ENCODE measurements around the gene CCDC97.
"Not testable (repeated sequence)": the region's sequence is repeated elsewhere in the genome, so short reads cannot be mapped to it uniquely, and the experiment has no call there.

CCDC97 gene

DNA sequence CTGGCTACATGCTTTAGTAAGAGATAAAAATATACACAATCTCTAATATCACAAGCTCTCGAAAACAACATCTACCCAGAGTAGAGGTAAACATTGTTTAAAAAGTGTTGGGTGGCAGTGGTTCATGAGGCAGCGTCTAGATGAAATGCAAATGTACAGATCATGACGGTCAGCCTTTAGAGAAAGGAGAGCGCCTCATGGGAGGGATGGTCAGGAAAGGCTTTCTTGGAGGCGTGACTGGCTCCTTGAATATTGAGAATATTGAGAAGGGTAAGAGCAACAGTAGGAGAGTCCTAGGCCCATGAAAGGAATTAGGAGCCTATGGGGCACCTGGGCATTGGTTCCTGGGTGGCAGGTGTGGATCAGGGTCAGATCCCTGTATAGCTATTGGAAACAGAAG is 35.2 kb upstream of the CCDC97 start:
- Histone ChIP-seq H3K4me3 (ENCODE audit: low read length) (no peak overlapping the region), H3K27ac (ENCODE audit: low read depth, low read length) (no peak overlapping the region), H3K36me3 (ENCODE audit: insufficient read depth, low read length) (peaks cover 98% of the 10 kb centered on the region), H3K9ac (ENCODE audit: low read depth, low read length) (no peak overlapping the region), H3K27me3 (ENCODE audit: insufficient read depth, low read length) (no peaks in the 10 kb centered on the region), H3K9me3 (ENCODE audit: insufficient read depth, low read depth, low read length) (no peaks in the 10 kb centered on the region), H3K4me1 (ENCODE audit: insufficient read depth, low read length) (no peaks in the 10 kb centered on the region)
- 96% methylated on average over 5 of the region's 5 CpGs for whole genome bisulfite sequencing

DNA sequence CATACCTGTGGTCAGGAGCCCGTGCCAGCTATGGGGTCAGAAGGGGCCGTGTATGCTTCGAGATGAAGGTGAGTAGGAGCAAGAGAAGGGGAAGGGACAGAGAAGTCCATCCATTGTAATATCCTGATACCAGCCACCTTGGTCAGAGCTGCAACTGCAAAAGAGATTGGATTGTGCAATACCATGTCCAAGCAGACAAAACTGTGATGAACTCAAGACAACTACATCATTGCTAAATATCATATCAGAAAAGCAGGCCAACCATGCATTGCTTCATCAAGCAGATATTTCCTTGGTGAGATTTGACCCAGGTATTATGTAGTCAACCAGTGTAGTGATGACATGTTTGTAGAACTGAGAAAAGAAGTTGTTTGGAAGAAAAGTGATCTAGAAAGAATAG is 33.7 kb upstream of the CCDC97 start:
- H3K4me1 ChIP-seq (ENCODE audit: insufficient read depth, low read length) = no peaks in the 10 kb centered on the region
- no peaks in the 10 kb centered on the region for H3K9me3 ChIP-seq (ENCODE audit: insufficient read depth, low read depth, low read length)
- H3K27me3 ChIP-seq (ENCODE audit: insufficient read depth, low read length) = no peaks in the 10 kb centered on the region
- no peak overlapping the region for H3K27ac ChIP-seq (ENCODE audit: low read depth, low read length)
- WGBS = 89% methylated on average over 3 of the region's 3 CpGs
- H3K4me3 ChIP-seq (ENCODE audit: low read length) = no peak overlapping the region
- H3K9ac ChIP-seq (ENCODE audit: low read depth, low read length) = no peak overlapping the region
- peaks cover 98% of the 10 kb centered on the region for H3K36me3 ChIP-seq (ENCODE audit: insufficient read depth, low read length)

DNA sequence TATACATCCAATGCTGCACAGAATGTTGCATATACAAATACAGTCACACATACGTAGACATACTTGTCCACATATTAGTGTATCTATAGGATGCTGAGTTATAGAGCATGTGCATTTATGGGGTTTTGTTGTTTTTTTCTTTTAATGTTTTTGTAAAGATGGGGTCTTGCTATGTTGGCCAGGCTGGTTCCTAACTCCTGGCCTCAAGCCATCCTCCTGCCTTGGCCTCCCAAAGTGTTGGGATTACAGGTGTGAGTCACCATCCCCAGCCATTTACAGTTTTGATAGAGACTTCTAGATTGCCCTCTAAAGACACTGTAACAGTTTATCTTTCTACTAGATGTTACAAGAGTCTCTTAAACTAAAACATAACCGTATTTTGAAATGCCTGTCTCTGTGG is 31.5 kb upstream of the CCDC97 start:
- no peak overlapping the region for H3K9ac ChIP-seq (ENCODE audit: low read depth, low read length)
- no peaks in the 10 kb centered on the region for H3K4me1 ChIP-seq (ENCODE audit: insufficient read depth, low read length)
- H3K4me3 ChIP-seq (ENCODE audit: low read length) = no peak overlapping the region
- H3K27ac ChIP-seq (ENCODE audit: low read depth, low read length) = no peak overlapping the region
- no peaks in the 10 kb centered on the region for H3K9me3 ChIP-seq (ENCODE audit: insufficient read depth, low read depth, low read length)
- peaks cover 96% of the 10 kb centered on the region for H3K36me3 ChIP-seq (ENCODE audit: insufficient read depth, low read length)
- WGBS = 98% methylated on average over 1 of the region's 2 CpGs
- H3K27me3 ChIP-seq (ENCODE audit: insufficient read depth, low read length) = no peaks in the 10 kb centered on the region

DNA sequence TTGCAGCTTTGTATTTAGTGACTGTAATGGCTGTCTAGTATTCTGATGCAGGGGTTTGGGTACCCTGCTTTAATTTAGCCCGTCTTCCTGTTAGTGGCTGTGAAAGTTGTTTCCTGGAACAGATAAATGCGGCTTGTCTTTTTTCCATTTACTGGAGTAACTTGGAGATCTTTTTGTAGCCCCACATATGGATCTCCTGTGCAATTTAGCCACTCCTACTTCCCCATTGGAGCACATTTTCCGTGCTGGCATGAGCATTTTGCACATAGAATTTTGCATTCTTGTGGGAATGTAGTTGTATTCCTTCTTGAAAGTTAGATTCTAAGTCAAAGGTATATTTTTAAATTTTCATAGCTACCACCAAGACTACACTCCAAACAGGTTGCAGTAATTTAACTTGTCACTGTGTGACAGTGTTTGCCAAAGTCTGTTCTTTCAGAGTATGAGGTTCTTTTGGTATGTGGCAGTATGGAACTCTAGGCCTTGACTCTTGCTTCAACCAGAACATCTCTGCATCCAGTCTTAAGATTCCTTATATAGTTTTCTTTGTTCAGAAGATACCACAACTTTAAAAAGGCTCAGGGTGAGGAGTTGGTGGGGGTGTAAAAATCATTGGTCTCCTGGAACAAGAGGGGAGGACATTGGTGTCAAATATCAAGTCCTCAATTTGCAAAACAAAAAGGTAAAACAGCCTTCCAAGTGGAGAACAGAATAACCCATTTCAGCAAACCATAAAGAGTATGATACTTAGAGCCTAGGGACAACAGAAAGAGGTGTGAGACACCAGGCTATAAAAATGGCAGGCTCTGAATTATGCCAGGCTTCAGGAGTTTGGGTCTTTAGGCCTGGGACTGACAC is 21.1 kb upstream of the CCDC97 start:
- Histone ChIP-seq H3K27ac (ENCODE audit: low read depth, low read length) (peak overlapping the region; percentile 51; the same call in 1 of the 2 replicates), H3K9ac (ENCODE audit: low read depth, low read length) (no peak overlapping the region), H3K9me3 (ENCODE audit: insufficient read depth, low read depth, low read length) (no peaks in the 10 kb centered on the region), H3K4me1 (ENCODE audit: insufficient read depth, low read length) (peaks cover 11% of the 10 kb centered on the region), H3K27me3 (ENCODE audit: insufficient read depth, low read length) (no peaks in the 10 kb centered on the region), H3K36me3 (ENCODE audit: insufficient read depth, low read length) (peaks cover 97% of the 10 kb centered on the region), H3K4me3 (ENCODE audit: low read length) (no peak overlapping the region)
- WGBS = 91% methylated on average over 2 of the region's 3 CpGs

DNA sequence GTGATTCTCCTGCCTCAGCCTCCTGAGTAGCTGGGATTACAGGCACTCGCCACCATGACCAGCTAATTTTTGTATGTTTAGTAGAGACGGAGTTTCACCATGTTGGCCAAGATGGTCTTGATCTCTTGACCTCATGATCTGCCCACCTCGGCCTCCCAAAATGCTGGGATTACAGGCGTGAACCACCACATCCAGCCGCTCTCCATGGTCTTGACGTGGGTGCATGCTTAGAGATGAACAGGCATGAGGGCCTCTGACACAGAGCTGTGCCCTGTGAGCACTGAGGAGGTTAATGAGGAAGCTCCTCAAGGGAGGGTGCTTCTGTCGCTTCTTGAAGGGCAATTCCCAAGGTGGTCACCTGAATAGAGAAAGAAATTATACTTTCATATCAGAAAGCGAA is 20.2 kb upstream of the CCDC97 start:
- Histone ChIP-seq H3K36me3 (ENCODE audit: insufficient read depth, low read length) (peaks cover 97% of the 10 kb centered on the region), H3K4me1 (ENCODE audit: insufficient read depth, low read length) (peaks cover 11% of the 10 kb centered on the region)
- not testable (repeated sequence) for H3K9me3 ChIP-seq (ENCODE audit: insufficient read depth, low read depth, low read length); H3K27ac ChIP-seq (ENCODE audit: low read depth, low read length); H3K9ac ChIP-seq (ENCODE audit: low read depth, low read length); H3K4me3 ChIP-seq (ENCODE audit: low read length); H3K27me3 ChIP-seq (ENCODE audit: insufficient read depth, low read length)
- WGBS = 96% methylated on average over 8 of the region's 8 CpGs

DNA sequence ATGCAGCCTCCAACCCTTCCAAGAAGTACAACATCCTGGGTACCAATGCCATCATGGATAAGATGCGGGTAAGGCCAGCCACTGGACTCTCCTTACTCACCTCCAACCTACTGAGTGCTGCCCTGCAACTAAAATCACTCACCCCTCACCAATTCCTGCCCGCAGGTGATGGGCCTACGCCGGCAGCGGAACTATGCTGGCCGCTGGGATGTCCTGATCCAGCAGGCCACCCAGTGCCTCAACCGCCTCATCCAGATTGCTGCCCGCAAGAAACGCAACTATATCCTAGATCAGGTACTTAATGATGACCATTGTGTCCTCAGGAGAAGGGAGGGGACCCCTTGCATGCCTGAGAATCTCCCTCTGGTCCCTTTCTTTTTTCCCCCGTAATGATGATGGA is 15.6 kb upstream of the CCDC97 start:
- Histone ChIP-seq H3K27me3 (ENCODE audit: insufficient read depth, low read length) (no peaks in the 10 kb centered on the region), H3K4me3 (ENCODE audit: low read length) (no peak overlapping the region), H3K9ac (ENCODE audit: low read depth, low read length) (no peak overlapping the region), H3K9me3 (ENCODE audit: insufficient read depth, low read depth, low read length) (no peaks in the 10 kb centered on the region), H3K4me1 (ENCODE audit: insufficient read depth, low read length) (peaks cover under 1% of the 10 kb centered on the region), H3K36me3 (ENCODE audit: insufficient read depth, low read length) (peaks cover 99% of the 10 kb centered on the region), H3K27ac (ENCODE audit: low read depth, low read length) (no peak overlapping the region)
- whole genome bisulfite sequencing = 97% methylated on average over 10 of the region's 10 CpGs

DNA sequence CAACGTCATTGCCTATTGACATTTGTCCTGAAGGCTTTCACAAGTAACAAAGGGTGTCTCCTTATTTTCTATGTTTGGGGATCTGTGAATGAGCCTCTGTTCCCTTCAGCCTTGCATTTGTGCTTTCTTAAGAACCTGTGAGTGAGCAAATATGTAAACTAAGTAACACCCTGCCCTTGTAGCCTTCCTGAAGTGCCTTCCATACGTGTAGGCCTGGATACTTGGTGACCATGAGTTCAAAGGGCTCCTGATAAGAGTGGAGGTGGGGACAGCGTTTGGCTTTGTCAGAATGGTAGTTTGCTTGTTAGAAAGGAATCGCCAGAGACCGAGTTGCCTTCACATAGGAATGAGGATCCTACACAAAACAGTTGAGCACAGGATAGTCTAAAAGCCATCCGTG is 14.5 kb upstream of the CCDC97 start:
- WGBS = 90% methylated on average over 6 of the region's 6 CpGs
- Histone ChIP-seq H3K27me3 (ENCODE audit: insufficient read depth, low read length) (no peaks in the 10 kb centered on the region), H3K27ac (ENCODE audit: low read depth, low read length) (no peak overlapping the region), H3K9me3 (ENCODE audit: insufficient read depth, low read depth, low read length) (no peaks in the 10 kb centered on the region), H3K4me3 (ENCODE audit: low read length) (no peak overlapping the region), H3K9ac (ENCODE audit: low read depth, low read length) (no peak overlapping the region), H3K36me3 (ENCODE audit: insufficient read depth, low read length) (peaks cover 99% of the 10 kb centered on the region), H3K4me1 (ENCODE audit: insufficient read depth, low read length) (no peaks in the 10 kb centered on the region)

DNA sequence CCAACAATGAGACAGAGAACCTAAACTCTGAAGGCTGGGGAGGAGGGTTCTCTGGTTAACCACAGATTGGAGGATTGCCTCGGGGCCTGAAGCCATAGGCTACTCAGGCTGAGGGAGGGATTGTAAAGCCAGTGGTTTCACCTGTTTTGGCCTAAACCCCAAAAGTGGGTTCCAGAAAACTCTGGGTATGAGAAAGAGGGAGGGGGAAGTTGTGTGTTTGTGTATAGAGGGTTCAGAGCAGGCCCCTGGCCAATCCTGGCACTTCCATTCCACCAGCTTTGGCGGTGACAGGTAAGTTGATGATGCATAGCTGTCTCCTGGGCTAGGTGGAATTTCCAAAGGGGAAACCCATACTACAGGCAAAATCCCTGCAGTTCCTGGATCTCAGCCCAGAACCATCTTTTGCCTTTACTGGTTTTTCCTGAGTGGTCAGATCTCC is 13.5 kb upstream of the CCDC97 start:
- peaks cover 100% of the 10 kb centered on the region for H3K36me3 ChIP-seq (ENCODE audit: insufficient read depth, low read length)
- no peaks in the 10 kb centered on the region for H3K27me3 ChIP-seq (ENCODE audit: insufficient read depth, low read length)
- no peak overlapping the region for H3K9ac ChIP-seq (ENCODE audit: low read depth, low read length)
- no peaks in the 10 kb centered on the region for H3K4me1 ChIP-seq (ENCODE audit: insufficient read depth, low read length)
- H3K9me3 ChIP-seq (ENCODE audit: insufficient read depth, low read depth, low read length) = no peaks in the 10 kb centered on the region
- 96% methylated on average over 2 of the region's 2 CpGs for WGBS
- H3K4me3 ChIP-seq (ENCODE audit: low read length) = no peak overlapping the region
- H3K27ac ChIP-seq (ENCODE audit: low read depth, low read length) = no peak overlapping the region

DNA sequence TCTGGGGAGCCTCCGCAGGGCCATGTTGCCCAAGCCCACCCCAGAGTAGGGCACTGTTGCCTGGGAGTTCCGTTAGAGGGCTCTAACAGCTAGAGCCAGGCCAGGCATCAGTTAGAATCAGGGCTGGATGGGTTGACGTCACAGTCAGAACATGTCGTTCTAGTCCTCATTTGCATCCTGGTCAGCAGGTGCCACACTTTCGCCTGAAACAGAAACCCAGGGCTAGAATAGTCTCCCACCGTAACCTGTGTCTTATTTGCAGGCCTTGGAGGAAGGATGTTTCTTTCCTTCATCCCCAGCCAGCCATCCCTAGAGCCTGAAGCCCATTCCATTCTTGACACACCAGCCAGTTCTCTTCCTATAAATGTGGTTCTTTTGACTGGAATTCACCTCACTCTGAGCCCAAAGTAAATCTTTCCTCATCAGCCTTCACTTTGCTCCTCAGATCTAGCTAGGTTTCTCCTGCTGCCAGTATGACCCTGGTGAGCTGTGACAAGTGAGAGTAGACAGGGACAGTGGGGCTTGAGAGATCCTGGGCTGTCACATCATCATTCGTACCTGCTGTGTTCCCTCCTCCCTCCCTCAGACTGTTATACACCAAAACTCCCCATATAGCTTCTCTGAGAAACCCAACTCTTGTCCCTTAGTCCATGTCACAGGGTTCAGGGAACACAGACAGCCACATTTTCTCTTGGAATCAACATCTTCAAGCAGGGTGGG is 12.2 kb upstream of the CCDC97 start:
- Histone ChIP-seq H3K27me3 (ENCODE audit: insufficient read depth, low read length) (no peaks in the 10 kb centered on the region), H3K9ac (ENCODE audit: low read depth, low read length) (no peak overlapping the region), H3K4me3 (ENCODE audit: low read length) (no peak overlapping the region), H3K9me3 (ENCODE audit: insufficient read depth, low read depth, low read length) (no peaks in the 10 kb centered on the region), H3K36me3 (ENCODE audit: insufficient read depth, low read length) (peaks cover 100% of the 10 kb centered on the region), H3K27ac (ENCODE audit: low read depth, low read length) (peak overlapping the region; percentile 28), H3K4me1 (ENCODE audit: insufficient read depth, low read length) (no peaks in the 10 kb centered on the region)
- 93% methylated on average over 7 of the region's 7 CpGs for WGBS

DNA sequence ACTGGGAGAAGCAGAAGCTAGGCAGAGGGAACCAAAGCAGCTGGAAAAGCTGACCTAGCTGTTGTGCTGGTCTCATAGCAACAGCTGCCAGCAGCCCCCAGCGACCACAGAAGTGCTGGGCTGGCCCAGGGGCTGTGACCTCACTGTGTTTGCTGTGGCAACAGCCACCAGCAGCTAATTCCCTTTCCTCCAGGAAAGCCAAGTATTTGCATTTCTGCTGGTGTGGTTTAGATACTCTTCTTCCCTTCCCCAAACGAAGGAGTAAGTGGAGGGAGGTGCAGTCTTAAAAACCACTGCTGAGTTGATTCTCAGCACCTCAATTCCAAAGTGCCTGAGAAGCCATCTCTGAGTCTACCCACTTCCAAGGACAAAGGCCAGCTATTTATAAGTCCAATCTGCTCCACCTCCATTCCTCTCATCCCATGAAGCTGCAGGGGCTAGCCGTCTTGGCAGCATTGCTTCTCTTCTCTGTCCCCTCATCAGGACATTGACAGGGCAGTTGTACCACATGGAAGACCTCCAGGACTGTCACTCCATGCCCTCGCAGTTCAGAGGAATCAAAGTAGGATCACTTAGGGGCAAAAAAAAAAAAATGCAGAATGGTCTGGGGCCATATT is 11.5 kb upstream of the CCDC97 start:
- H3K4me3 ChIP-seq (ENCODE audit: low read length) = no peak overlapping the region
- 77% methylated on average over 3 of the region's 4 CpGs for WGBS
- no peaks in the 10 kb centered on the region for H3K4me1 ChIP-seq (ENCODE audit: insufficient read depth, low read length)
- peak overlapping the region; percentile 28; the same call in 1 of the 2 replicates for H3K27ac ChIP-seq (ENCODE audit: low read depth, low read length)
- H3K9me3 ChIP-seq (ENCODE audit: insufficient read depth, low read depth, low read length) = no peaks in the 10 kb centered on the region
- peaks cover 100% of the 10 kb centered on the region for H3K36me3 ChIP-seq (ENCODE audit: insufficient read depth, low read length)
- no peak overlapping the region for H3K9ac ChIP-seq (ENCODE audit: low read depth, low read length)
- no peaks in the 10 kb centered on the region for H3K27me3 ChIP-seq (ENCODE audit: insufficient read depth, low read length)
